OCI-M1 (cell line): ENCODE results near the gene PCID2.

ENCODE experiments used
- DNase-seq: peaks from one replicate; lab custom pipeline; 2025; lab: John Stamatoyannopoulos, UW

PCID2 gene

GRCh38 chr13:113187263-113187669 lies 21.2 kb downstream of the PCID2 start:
- DNase-seq = no peak

- DNase-seq = no peak
Observed at GRCh38 chr13:113186061-113186900, 22.2 kb downstream of the PCID2 start.

GRCh38 chr13:113184568-113185440 lies 23.7 kb downstream of the PCID2 start:
- no peak for DNase-seq

- DNase-seq = no peak
Observed at GRCh38 chr13:113183450-113184129, 24.9 kb downstream of the PCID2 start.

GRCh38 chr13:113182046-113182445 lies 26.4 kb downstream of the PCID2 start:
- no peak for DNase-seq

- no peak for DNase-seq
Observed at GRCh38 chr13:113179374-113180230, 28.9 kb downstream of the PCID2 start.

GRCh38 chr13:113178896-113179167 lies 29.6 kb downstream of the PCID2 start:
- DNase-seq = no peak

GRCh38 chr13:113178070-113178895 lies 30.2 kb downstream of the PCID2 start:
- no peak for DNase-seq

- no peak for DNase-seq
Observed at GRCh38 chr13:113176822-113177221, 31.6 kb downstream of the PCID2 start.

GRCh38 chr13:113176280-113176679 lies 32.2 kb downstream of the PCID2 start:
- no peak for DNase-seq

GRCh38 chr13:113172419-113172926 lies 36.0 kb downstream of the PCID2 start:
- DNase-seq = no peak

- DNase-seq = no peak
Observed at GRCh38 chr13:113171250-113172125, 37.0 kb downstream of the PCID2 start.

GRCh38 chr13:113170511-113170910 lies 38.0 kb downstream of the PCID2 start:
- no peak for DNase-seq

GRCh38 chr13:113169277-113170272 lies 38.9 kb downstream of the PCID2 start:
- no peak for DNase-seq

- DNase-seq = no peak
Observed at GRCh38 chr13:113168211-113168610, 40.3 kb downstream of the PCID2 start.

- no peak for DNase-seq
Observed at GRCh38 chr13:113167575-113167974, 40.9 kb downstream of the PCID2 start.

GRCh38 chr13:113167155-113167554 lies 41.3 kb downstream of the PCID2 start:
- no peak for DNase-seq

- no peak for DNase-seq
Observed at GRCh38 chr13:113166681-113167080, 41.8 kb downstream of the PCID2 start.
